ENCODE measurements around the gene HRH1. TPM values are rescaled to one million over a fixed set of nuclear protein-coding genes. Genes with fewer than 3 reads are reported as not detected.
A peak's percentile ranks its signal among the peaks of the same experiment; 100 is the strongest.

HRH1 gene
- total RNA-seq, 2 donors from 2014 or later, result 17.7 to 48.3 TPM

- peaks cover 4% of the 10 kb centered on the region for H3K36me3 ChIP-seq
- H3K9me3 ChIP-seq, result no peaks in the 10 kb centered on the region
- no peak overlapping the region for H3K4me3 ChIP-seq
- no peak for TF ChIP-seq CTCF (IDR thresholded peaks at IDR 0.05)
- no peak for ATAC-seq (ENCODE audit: insufficient number of reproducible peaks, low FRiP score, low read depth)
- H3K4me1 ChIP-seq (ENCODE audit: control insufficient read depth in 1 of 2, low read depth in 2 of 2), result peaks cover 8 to 16% of the 10 kb centered on the region in 2 donors
- no peaks in the 10 kb centered on the region for H3K27me3 ChIP-seq (replicated peaks; ENCODE audit: insufficient read depth)
- H3K27ac ChIP-seq, result no peak overlapping the region
- no peak for DNase-seq (ENCODE audit: low spot score)
Observed at GRCh38 chr3:11276901-11277300, 122.6 kb downstream of the HRH1 start.

GRCh38 chr3:11282250-11283138 is 128.2 kb downstream of the HRH1 start:
- DNase-seq (ENCODE audit: low spot score) (no peak), ATAC-seq (ENCODE audit: insufficient number of reproducible peaks, low FRiP score, low read depth) (no peak)
- Histone ChIP-seq H3K27me3 (replicated peaks; ENCODE audit: insufficient read depth) (no peaks in the 10 kb centered on the region), H3K4me1 (ENCODE audit: control insufficient read depth in 1 of 2, low read depth in 2 of 2) (peaks cover 14 to 22% of the 10 kb centered on the region in 2 donors), H3K27ac (peak overlapping the region; percentile 23 to 34), H3K36me3 (peaks cover 4% of the 10 kb centered on the region), H3K9me3 (no peaks in the 10 kb centered on the region), H3K4me3 (peak overlapping the region; percentile 18)
- no peak for TF ChIP-seq CTCF (IDR thresholded peaks at IDR 0.05)

GRCh38 chr3:11283139-11283475 is 128.8 kb downstream of the HRH1 start:
- ATAC-seq (ENCODE audit: insufficient number of reproducible peaks, low FRiP score, low read depth), result no peak
- H3K36me3 ChIP-seq, result peaks cover 4% of the 10 kb centered on the region
- no peak for TF ChIP-seq CTCF (IDR thresholded peaks at IDR 0.05)
- no peaks in the 10 kb centered on the region for H3K27me3 ChIP-seq (replicated peaks; ENCODE audit: insufficient read depth)
- H3K9me3 ChIP-seq, result no peaks in the 10 kb centered on the region
- peaks cover 20 to 28% of the 10 kb centered on the region in 2 donors for H3K4me1 ChIP-seq (ENCODE audit: control insufficient read depth in 1 of 2, low read depth in 2 of 2)
- peak overlapping the region; percentile 23 to 34 for H3K27ac ChIP-seq
- no peak overlapping the region for H3K4me3 ChIP-seq
- DNase-seq (ENCODE audit: low spot score), result no peak

GRCh38 chr3:11284011-11284410 is 129.7 kb downstream of the HRH1 start:
- no peaks in the 10 kb centered on the region for H3K27me3 ChIP-seq (replicated peaks; ENCODE audit: insufficient read depth)
- H3K9me3 ChIP-seq, result no peaks in the 10 kb centered on the region
- peaks cover 4% of the 10 kb centered on the region for H3K36me3 ChIP-seq
- DNase-seq (ENCODE audit: low spot score) (no peak), ATAC-seq (ENCODE audit: insufficient number of reproducible peaks, low FRiP score, low read depth) (no peak)
- TF ChIP-seq CTCF (IDR thresholded peaks at IDR 0.05), result no peak
- H3K4me3 ChIP-seq, result no peak overlapping the region
- peaks cover 26 to 37% of the 10 kb centered on the region in 2 donors for H3K4me1 ChIP-seq (ENCODE audit: control insufficient read depth in 1 of 2, low read depth in 2 of 2)
- peak overlapping the region in 1 of 2 donors; percentile 23 for H3K27ac ChIP-seq

GRCh38 chr3:11285471-11285870 is 131.2 kb downstream of the HRH1 start:
- Histone ChIP-seq H3K9me3 (no peaks in the 10 kb centered on the region), H3K27me3 (replicated peaks; ENCODE audit: insufficient read depth) (no peaks in the 10 kb centered on the region), H3K36me3 (peaks cover 4% of the 10 kb centered on the region), H3K4me1 (ENCODE audit: control insufficient read depth in 1 of 2, low read depth in 2 of 2) (peaks cover 28 to 50% of the 10 kb centered on the region in 2 donors), H3K4me3 (no peak overlapping the region), H3K27ac (no peak overlapping the region)
- ATAC-seq (ENCODE audit: insufficient number of reproducible peaks, low FRiP score, low read depth) (no peak), DNase-seq (ENCODE audit: low spot score) (no peak)
- no peak for TF ChIP-seq CTCF (IDR thresholded peaks at IDR 0.05)

All from thoracic aorta (tissue), 2 donors.